Stimulated activated CD4-positive, alpha-beta T cell treated with anti-CD3 and anti-CD28 coated beads, Interleukin-1b, Interleukin-23, amount 100 ng/mL, for 1 hour (primary cell): ENCODE results near the gene ARHGEF37.

ENCODE experiments used
- DNase-seq, 2 donors: peaks; one replicate each; pipeline ENCODE4 v3.0.0-alpha.2; 2020; ENCODE audit warnings: low read depth in 2 of 2

ARHGEF37 gene

DNA sequence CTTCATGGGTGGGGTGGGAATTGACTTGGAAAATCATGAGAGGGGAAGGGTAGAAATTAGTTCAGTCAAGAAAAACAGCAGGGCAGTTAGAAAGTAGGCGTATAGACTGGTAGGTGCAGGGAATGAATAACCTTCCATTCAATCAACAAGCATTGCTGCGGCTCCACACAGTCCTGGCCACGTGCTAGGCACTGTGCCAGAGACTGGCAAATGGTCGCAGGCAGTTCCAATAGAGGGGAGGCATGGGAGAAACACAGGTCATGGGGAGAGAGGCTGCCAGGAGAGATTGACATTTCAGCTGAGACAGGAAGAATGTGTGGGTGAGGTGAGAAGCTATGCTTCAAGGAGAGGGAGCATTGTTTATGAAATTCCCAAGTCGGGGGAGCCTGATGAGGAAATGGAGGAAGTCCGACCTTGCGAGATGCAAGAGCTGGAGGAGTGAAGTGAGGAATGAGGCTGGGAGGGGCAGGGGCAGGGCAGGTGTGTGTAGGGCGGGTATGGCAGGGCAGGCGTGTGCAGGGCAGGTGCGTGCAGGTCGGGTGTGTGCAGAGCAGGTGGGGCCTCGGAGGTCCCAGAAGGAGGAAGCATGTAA is 94.4 kb downstream of the ARHGEF37 start:
- DNase-seq, result no peak

- no peak for DNase-seq
These were observed 96.4 kb downstream of the ARHGEF37 start for GRCh38 chr5:149677731-149678130.

- no peak for DNase-seq
These were observed 98.8 kb downstream of the ARHGEF37 start for GRCh38 chr5:149679876-149680809.

DNA sequence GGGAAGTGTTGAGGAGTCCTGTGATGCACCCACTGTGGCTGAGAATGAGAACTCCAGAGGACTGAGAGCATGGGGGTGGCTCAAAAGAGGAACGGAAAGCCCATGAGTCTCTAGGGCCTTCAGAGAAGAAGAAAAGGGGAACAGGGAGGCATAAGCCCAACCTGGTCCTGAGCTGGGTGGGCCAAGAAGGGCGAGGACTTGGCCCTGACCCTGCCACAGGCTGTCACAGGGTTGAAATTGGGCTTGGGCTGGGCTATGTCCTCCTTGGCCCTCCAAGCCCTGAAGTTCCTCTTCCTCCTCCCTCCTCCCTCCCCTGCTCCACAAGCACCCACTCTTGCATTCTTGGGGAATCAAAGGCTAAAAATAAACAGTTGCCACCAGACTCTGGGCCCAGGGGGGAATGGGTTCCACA is 99.5 kb downstream of the ARHGEF37 start:
- DNase-seq, result no peak

DNA sequence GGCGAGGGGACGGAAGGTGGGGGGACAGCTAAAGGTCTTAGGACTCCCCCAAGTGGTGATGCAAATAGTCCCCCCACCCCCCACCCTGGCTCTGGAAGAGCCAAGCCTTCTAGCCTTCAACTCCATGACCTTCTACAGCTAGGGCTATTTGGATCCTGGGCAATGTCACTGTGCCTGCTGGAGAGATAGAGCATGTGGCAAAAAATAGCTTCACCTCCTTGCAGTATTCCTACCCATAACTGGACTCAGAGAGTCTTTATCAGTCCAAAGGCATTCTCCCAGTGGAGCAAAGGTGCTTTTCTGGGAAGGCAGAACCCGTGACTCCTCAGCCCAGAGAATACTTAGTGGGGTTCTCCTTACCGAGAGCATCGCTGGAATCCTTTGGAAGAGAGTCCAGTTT is 100.0 kb downstream of the ARHGEF37 start:
- no peak for DNase-seq

- no peak for DNase-seq
These were observed 100.6 kb downstream of the ARHGEF37 start for GRCh38 chr5:149681922-149682321.

DNA sequence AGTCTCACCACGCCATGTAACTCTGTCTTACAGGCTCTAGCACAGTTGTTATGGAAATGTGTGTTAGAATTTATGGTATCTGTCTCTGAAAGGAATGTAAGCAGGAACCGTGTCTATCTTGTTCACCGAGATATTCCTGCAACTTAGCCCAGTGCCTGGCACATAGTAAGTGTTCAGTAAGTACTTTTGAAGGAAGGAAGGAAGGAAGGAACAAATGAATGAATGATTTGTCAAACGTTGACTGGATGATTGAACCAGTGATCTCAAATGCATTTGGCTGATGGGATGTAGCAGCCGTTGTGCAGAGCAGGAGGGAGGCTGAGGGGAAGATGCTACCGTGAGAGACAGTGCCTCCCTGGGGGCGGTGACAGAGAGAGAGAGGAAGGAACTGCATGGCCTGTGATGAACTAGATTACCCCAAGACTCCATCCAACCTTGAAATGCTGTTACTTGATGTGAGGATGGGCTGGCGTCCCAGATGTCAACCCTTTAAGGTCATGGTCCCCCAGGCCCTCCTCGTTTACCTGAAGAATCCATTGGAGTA is 101.3 kb downstream of the ARHGEF37 start:
- DNase-seq, result no peak

DNA sequence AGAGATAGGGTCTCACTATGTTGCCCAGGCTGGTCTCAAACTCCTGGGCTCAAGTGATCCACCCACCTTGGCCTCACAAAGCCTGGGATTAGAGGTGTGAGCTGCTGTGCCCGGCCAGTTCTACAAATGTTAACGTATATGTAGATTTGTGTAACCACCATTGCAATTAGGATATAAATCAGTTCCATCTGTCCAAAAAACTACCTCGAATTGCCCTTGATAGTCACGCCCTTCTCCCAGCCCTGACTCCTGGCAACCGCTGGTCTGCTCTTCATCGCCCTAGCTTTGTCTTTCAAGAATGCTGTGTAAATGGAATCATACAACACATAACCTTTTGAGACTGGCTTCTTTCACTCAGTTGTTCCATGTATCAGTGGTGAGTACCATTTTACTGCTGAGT is 102.7 kb downstream of the ARHGEF37 start:
- DNase-seq, result no peak

- no peak for DNase-seq
These were observed 103.1 kb downstream of the ARHGEF37 start for GRCh38 chr5:149684371-149684770.
